ENCODE data around the gene DTWD2. TPM values are rescaled to one million over a fixed set of nuclear protein-coding genes. Genes with fewer than 3 reads are reported as not detected.

The DTWD2 gene
- total and polyA plus RNA-seq, 2 of the 4 experiments (the other 2 are of a cell fraction): 1.2 to 1.8 TPM

DNA sequence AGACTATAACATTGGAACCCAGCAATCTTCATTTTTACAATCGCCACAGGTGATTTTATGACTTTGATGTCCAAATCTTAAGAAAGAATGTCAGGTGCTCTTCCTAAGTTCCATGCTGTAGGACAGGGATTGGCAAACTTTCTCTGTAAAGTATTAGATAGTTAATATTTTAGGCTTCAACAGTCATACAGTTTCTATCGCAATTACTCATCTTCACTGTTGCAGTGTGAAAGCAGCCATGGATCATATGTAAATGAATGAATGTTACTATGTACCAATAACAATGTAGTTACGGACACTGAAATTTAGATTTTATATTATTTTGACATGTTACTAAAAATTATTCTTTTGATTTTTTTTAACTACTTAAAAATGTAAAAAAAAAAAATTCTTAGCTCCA is 169.7 kb downstream of the DTWD2 start:
- Histone ChIP-seq H3K4me3 (ENCODE audit: insufficient read depth, low read depth, low read length) (no peak overlapping the region), H3K56ac (ENCODE audit: extremely low read depth, insufficient read depth, low read length) (no peak overlapping the region), H3K9me1 (ENCODE audit: insufficient read depth, low read length) (no peaks in the 10 kb centered on the region), H3K4me1 (ENCODE audit: control insufficient read depth, insufficient read depth, low read length) (no peaks in the 10 kb centered on the region), H3K23ac (ENCODE audit: low read depth, low read length) (no peak overlapping the region), H4K8ac (ENCODE audit: low read depth in 2 of 2, low read length in 2 of 2) (no peak overlapping the region), H4K91ac (ENCODE audit: insufficient read depth, low read depth, low read length) (no peak overlapping the region), H3K9me3 (ENCODE audit: control insufficient read depth, insufficient read depth, low read length) (no peaks in the 10 kb centered on the region), H3K27ac (ENCODE audit: insufficient read depth, low read length) (no peak overlapping the region), H2AFZ (replicated peaks; ENCODE audit: low read length, poor library complexity) (no peak overlapping the region), H3K9ac (ENCODE audit: low read depth, low read length) (no peak overlapping the region), H2AK9ac (replicated peaks; ENCODE audit: low read depth, low read length, poor library complexity) (no peak overlapping the region), H3K18ac (ENCODE audit: low read depth, low read length) (no peak overlapping the region), H3K36me3 (ENCODE audit: control insufficient read depth, insufficient read depth, low read length) (no peaks in the 10 kb centered on the region), H4K20me1 (ENCODE audit: insufficient read depth, low read length) (no peaks in the 10 kb centered on the region), H3K4ac (ENCODE audit: low read depth, low read length) (no peak overlapping the region), H2BK120ac (ENCODE audit: low read depth, low read length) (no peak overlapping the region), H3K79me1 (ENCODE audit: low read depth in 1 of 2, low read length in 2 of 2) (no peaks in the 10 kb centered on the region), H3K27me3 (ENCODE audit: control insufficient read depth, insufficient read depth, low read length) (no peaks in the 10 kb centered on the region), H3K14ac (replicated peaks; ENCODE audit: low read depth, low read length) (no peak overlapping the region), H2BK20ac (ENCODE audit: low read depth, low read length) (no peak overlapping the region), H2BK15ac (ENCODE audit: low read depth, low read length) (no peak overlapping the region), H2AK5ac (ENCODE audit: low read depth, low read length) (no peak overlapping the region), H3K4me2 (ENCODE audit: low read depth, low read length) (no peak overlapping the region), H2BK5ac (ENCODE audit: low read depth, low read length, poor library complexity, severe bottlenecking) (no peak overlapping the region), H4K5ac (ENCODE audit: low read depth, low read length) (no peak overlapping the region)
- no TSS peak for BruUV-seq (replicated peaks)
- ATAC-seq (ENCODE audit: low read depth) (no peak), DNase-seq (no peak)
- intact Hi-C loops (cut with micrococcal nuclease): no loop called here
- dilution Hi-C loops (cut with HindIII; ENCODE audit: low sequenced_read_pairs, unreplicated experiment): no loop called here
- TF ChIP-seq RCOR1 (IDR thresholded peaks at IDR 0.05; ENCODE audit: insufficient replicate concordance, low read length) (no peak), CHD1 (IDR thresholded peaks at IDR 0.05; ENCODE audit: low read depth, low read length) (no peak), MAZ (IDR thresholded peaks at IDR 0.05; ENCODE audit: borderline replicate concordance, low read depth, low read length) (no peak), MAFK (IDR thresholded peaks at IDR 0.05; ENCODE audit: low read depth, low read length) (no peak), CEBPB (IDR thresholded peaks at IDR 0.05; ENCODE audit: low read depth, low read length) (no peak), NFE2L2 (IDR thresholded peaks at IDR 0.05; ENCODE audit: low read depth, low read length) (no peak), POLR2A (IDR thresholded peaks at IDR 0.05; ENCODE audit: low read depth, low read length) (no peak)
- TF ChIP-seq, protein P1, sequence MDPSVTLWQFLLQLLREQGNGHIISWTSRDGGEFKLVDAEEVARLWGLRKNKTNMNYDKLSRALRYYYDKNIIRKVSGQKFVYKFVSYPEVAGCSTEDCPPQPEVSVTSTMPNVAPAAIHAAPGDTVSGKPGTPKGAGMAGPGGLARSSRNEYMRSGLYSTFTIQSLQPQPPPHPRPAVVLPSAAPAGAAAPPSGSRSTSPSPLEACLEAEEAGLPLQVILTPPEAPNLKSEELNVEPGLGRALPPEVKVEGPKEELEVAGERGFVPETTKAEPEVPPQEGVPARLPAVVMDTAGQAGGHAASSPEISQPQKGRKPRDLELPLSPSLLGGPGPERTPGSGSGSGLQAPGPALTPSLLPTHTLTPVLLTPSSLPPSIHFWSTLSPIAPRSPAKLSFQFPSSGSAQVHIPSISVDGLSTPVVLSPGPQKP (IDR thresholded peaks at IDR 0.05; ENCODE audit: borderline replicate concordance, low read depth, low read length): no peak
- TF ChIP-seq, protein P2, sequence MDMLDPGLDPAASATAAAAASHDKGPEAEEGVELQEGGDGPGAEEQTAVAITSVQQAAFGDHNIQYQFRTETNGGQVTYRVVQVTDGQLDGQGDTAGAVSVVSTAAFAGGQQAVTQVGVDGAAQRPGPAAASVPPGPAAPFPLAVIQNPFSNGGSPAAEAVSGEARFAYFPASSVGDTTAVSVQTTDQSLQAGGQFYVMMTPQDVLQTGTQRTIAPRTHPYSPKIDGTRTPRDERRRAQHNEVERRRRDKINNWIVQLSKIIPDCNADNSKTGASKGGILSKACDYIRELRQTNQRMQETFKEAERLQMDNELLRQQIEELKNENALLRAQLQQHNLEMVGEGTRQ (IDR thresholded peaks at IDR 0.05; ENCODE audit: low read depth, low read length): no peak
- 83% methylated on average over 1 of the region's 3 CpGs; no CpG with 5 or more reads in 1 of the 2 experiments for WGBS, 2 experiments (ENCODE audit: extremely low coverage in 2 of 2, insufficient read length in 1 of 2)
- in situ Hi-C loops (cut with MboI; ENCODE audit: low sequenced_read_pairs): no loop called here
- POLR2A ChIA-PET (ENCODE audit: unreplicated experiment): no interaction called here
- CTCF ChIA-PET: no interaction called here
